ENCODE results near the gene GLRX3.
"Not testable (repeated sequence)": the region's sequence is repeated elsewhere in the genome, so short reads cannot be mapped to it uniquely, and the experiment has no call there.

Gene GLRX3

GRCh38 chr10:130189608-130190054 lies 53.4 kb downstream of the GLRX3 start:
- DNase-seq (ENCODE audit: low spot score) = no peak

GRCh38 chr10:130190055-130190736 lies 54.0 kb downstream of the GLRX3 start:
- DNase-seq (ENCODE audit: low spot score) = peak; percentile 87

- DNase-seq (ENCODE audit: low spot score) = no peak
These were observed 54.5 kb downstream of the GLRX3 start for GRCh38 chr10:130190737-130191115.

DNA sequence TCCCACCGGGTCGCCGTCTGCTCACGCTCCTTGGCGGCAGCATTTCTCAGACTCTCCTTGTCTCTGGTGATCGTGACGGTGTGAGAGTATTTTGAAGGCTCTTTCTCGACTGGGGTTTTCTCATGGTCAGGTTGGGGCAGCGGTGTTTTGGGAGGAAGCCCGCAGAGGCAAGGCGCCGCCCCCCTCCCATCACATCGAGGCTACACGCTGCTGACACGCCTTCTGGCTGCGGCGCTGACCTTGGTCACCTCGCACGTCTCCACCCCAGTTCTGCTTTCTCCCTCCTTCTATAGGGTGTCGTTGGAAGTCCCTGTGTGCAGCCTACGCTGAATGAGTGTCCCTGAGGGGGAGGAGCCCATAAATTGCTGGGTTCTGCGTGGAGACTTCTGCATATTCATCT lies 55.2 kb downstream of the GLRX3 start:
- DNase-seq (ENCODE audit: low spot score) = no peak

DNA sequence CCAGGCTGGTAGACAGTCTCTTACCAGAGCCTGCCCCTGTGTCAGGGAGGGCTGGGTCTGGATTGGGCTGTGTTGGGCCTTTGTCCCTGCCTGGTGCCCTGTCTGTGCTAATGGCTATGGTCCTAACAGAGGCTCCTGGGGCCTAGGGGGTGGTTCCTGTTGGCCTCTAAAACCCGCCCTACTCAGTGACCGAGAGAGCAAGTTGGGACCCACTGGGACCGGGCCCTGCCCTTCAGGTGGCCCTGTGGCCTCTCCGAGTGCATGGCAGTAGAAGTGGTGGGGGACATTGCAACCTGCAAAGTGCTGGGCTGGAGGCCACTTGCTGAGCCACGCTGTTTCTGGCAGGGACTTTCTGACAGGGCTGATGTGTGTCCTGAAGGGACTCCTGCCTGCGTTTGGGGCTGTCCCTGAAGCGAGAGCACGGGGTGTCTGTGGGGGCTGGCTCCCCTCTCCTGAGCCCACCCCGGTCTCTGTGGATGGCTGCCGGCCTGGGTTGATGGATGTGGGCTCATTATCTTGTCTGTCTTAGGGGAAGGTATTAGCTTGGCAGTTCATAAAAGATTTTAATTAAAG lies 56.2 kb downstream of the GLRX3 start:
- DNase-seq (ENCODE audit: low spot score) = no peak

- DNase-seq (ENCODE audit: low spot score) = no peak
These were observed 56.8 kb downstream of the GLRX3 start for GRCh38 chr10:130193033-130193432.

DNA sequence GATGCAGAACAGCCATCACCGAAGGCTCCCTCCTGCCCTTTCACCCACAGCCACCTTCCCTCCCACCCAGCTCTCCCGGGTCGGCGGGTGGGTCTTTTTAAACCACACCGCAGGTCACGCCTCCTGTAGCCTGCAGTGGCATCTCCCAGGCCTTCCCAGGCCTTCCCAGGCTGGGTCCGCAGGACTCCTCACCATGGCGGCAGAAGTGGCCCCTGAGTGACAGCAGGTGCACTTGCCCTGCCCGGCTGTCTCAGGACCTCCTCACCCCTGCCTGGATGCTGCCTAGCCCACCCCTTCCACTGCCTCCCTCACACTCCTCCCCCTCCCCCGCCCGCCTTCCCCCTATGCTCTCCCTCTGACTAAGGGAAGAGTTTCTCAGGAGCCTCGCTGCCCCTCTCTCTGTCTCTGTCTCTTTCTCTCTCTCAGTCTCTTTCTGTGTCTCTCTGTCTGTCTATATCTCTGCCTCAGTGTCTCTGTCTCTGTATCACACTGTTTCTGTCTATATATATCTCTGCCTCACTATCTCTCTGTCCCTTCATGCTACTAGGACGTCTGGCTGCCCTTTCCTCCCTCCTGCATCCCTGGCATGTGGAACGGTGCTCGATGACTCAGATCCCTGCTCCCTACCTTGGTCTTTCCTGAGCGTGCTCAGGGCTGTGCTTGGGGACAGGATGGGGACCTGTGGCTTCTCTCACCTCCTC lies 57.5 kb downstream of the GLRX3 start:
- DNase-seq (ENCODE audit: low spot score) = no peak

DNA sequence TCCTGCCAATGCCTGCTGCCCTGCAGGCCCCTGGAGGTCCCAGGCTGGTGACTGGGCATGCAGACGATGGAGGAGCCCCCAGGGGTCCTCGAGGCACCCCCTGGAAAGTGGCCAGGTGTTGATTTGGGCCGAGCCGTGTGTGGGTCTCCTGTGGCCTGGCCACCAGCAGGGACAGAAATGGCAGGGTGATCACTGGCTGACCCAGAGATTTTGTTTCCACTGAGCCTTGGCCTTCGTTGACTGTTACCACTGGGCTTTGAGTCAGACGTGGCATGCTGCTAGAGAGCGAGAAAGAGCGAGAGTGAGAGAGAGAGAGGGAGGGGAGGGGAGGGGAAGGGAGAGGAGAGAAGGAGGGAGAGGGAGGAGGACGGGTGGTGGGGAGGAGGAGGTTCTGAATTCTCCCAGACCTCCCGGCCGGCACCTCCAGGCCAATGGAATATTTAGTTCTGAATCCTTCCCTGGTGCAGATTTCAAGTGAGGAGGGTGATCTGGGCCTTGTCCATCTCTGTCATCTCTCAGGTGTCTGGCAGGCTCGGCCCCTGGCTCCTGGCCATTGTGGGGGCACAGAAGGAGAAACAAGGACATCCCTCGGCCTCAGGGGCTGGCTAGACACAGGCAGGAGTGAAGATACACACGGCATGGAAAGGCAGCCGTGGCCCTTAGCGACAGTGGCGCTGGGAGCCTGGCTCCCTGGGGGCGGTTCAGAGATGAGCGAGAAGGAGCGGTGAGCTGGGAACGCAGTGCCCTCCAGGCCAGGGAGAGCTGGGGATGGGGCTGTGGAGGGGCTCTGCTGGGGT lies 58.2 kb downstream of the GLRX3 start:
- DNase-seq (ENCODE audit: low spot score) = no peak

GRCh38 chr10:130194991-130195645 lies 58.9 kb downstream of the GLRX3 start:
- no peak for DNase-seq (ENCODE audit: low spot score)

- DNase-seq (ENCODE audit: low spot score) = no peak
These were observed 59.6 kb downstream of the GLRX3 start for GRCh38 chr10:130195746-130196294.

GRCh38 chr10:130196511-130197487 lies 60.6 kb downstream of the GLRX3 start:
- no peak for DNase-seq (ENCODE audit: low spot score)

DNA sequence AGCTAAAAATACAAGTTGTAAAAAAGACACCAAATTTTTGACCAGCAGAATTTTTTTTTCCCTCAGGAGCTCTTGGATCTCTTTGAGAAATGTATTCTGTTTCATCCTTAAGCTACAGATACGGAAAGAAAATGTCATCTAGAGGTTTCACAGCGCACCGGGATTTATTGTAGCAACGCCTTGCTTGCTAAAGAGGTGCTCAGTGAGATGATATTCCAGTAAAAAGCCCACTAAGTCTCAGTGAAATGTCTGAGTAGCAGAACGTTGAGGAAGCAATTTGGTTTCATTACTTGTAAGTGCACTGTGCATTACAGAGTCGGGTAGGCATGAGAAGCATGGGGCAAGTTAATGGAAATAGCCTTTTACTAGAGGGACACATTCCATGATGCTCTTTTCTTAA lies 62.5 kb downstream of the GLRX3 start:
- DNase-seq (ENCODE audit: low spot score) = no peak

GRCh38 chr10:130200179-130201042 lies 64.2 kb downstream of the GLRX3 start:
- DNase-seq (ENCODE audit: low spot score) = no peak

GRCh38 chr10:130201043-130201380 lies 64.8 kb downstream of the GLRX3 start:
- no peak for DNase-seq (ENCODE audit: low spot score)

GRCh38 chr10:130202150-130202549 lies 66.0 kb downstream of the GLRX3 start:
- DNase-seq (ENCODE audit: low spot score) = not testable (repeated sequence)

DNA sequence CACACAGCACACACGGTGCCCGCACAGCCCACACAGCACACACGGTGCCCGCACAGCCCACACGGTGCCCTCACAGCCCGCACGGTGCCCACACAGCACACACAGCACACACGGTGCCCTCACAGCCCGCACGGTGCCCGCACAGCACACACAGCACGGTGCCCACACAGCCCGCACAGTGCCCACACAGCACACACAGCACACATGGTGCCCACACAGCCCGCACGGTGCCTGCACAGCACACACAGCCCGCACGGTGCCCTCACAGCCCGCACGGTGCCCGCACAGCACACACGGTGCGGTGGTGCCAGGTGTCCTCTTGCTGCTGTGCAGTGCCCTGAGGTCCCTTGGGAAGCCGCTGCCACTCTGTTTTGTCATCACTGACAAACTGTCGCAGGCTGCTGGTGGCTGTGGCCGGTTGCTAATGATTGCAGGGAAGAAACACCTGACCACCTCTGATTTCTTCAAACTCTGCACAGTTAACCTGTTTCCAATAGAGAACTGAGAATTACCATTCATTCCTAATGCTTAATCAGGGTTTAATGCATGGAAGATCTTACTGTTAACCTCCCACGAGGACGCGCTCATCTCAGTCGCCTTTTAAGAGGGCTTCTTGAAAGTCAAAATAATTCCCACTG lies 66.9 kb downstream of the GLRX3 start:
- DNase-seq (ENCODE audit: low spot score) = no peak

DNA sequence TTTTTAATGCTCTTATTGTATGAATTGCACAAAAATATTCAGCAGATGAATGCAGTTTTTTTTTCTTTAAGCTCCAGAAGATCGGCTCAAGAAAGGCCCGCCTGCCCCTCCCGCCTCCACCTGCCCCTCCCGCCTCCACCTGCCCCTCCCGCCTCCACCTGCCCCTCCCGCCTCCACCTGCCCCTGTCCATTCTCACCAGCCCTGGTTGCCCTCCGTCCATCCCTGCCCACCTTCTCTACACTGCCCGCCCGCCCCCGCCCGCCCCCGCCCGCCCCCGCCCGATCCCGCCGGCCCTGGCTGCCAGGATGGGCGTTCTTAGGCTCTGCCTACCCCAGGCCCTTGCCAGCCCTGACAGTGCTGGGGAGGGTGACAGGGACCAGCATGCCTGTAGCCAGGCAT lies 67.4 kb downstream of the GLRX3 start:
- DNase-seq (ENCODE audit: low spot score) = no peak

DNA sequence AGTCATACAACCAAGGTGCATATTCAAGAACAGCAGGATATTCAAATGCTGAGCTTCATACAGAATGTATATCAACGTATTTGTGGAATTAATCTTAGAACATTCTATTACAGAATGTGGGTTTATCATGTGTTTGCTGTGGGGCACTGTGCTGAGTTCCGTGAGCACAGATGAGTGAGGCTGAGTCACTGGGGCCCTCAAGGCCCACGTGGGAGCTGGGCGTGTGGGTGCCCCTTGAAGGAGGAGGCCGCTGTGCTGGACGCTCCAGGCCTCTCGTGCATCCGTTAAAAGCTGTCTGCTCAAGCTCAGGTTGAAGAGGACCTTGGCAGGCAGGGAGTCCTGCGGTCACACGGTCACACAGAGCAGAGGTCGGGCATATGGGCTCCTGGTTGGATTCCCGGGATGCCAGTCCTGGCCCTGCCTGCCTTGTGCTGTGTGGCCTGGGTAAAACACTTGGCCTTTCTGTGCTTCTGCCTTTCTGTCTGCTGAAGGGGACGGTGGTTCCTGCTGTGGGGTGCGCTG lies 70.1 kb downstream of the GLRX3 start:
- DNase-seq (ENCODE audit: low spot score) = no peak

- no peak for DNase-seq (ENCODE audit: low spot score)
These were observed 71.0 kb downstream of the GLRX3 start for GRCh38 chr10:130207205-130207604.
